Fibroblast of gingiva (primary cell): ENCODE results near the gene EYS.

ENCODE experiments used
- DNase-seq: peaks from one replicate; pipeline ENCODE4 v3.0.0-alpha.2; 2011; ENCODE audit warnings: low read depth

Gene EYS

DNA sequence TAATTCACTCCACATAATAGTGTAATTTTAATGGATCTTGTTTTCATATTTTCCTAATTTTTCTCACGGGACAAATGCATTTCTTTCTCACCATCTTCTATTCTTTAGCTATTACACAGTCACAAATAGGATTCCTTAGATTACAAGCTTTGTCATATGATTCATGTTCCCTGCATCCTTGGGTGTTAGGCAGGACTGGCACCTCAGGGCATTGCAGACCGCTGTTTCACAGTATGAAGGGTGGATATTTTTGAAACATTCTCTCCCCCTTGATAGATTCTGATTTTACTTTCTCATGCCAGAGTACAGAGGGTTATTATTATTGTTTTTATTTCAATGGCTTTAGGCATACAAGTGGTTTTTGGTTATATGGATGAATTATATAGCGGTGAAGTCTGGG, 1469.0 kb downstream of the EYS start:
- DNase-seq: no peak

DNA sequence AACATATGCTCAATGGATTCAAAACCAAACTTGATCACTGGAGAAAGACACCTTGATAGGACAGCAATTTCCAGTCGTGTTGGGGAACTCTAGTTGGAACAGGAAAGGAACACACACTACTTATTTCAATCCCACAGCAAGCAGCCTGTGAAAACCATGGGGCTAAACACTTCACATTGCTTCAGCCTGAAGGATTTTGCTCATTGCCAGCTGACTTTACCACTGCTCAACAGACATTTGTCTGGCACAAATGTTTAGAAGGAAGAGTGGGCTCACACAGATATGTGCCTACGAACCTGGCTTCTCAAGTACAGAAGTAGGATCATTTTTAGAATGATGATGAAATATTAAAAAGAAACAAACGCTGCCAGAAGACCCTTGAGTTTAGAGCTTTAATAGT, 1473.3 kb downstream of the EYS start:
- DNase-seq: no peak

DNA sequence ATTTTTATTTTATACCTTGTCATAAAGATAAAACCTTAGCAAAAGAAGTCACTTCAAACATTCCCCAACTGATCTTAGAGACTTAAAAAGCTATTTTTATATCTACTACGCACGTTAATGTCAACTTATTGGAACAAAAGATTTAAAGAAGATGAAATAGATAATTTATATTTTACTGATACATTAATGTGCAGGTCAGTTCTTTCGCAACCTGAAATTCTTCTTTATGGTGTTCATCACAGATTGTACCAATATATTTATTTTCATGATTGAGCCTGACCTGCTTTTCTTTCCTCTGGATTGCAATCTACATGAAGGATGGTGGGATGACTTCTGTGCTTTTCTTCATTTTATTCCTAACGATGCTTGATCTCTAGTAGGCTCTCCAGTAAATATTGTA, 1475.1 kb downstream of the EYS start:
- no peak for DNase-seq

DNA sequence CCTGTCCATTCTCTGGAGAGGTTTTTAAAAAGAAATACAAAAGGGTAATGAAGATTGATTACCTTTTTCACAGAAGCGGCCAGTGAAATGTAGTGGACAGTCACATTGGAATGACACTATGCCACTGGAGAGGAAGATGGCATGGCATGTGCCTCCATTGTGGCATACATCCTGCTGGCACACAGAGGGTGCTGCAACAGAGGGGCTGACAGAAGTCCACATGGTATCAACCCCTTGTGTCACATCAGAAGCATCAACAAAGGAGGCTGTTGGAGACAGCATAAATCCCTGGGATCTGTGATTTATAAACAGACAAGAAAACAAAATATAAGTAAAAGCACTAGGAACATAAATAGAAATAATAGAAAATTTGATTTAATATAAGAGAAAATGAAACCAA, 1476.5 kb downstream of the EYS start:
- DNase-seq: no peak

DNA sequence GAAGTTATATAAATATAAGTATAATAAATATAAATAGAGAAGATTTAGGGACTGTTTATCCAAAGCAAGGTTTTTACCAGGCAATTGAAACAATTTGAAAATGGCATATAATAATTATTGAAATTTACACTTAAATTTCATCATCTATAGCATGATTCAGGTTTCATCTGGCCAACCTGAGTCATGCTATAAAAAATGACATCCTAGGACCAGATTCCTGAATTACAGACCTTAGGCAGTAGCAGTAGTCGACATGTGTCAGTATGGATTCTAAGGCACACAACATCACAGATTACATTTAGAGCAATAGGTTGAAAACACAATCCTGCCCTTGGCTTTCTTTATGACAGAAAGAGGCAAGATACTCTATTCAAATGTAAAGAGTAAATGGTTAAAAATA, 1479.2 kb downstream of the EYS start:
- no peak for DNase-seq

DNA sequence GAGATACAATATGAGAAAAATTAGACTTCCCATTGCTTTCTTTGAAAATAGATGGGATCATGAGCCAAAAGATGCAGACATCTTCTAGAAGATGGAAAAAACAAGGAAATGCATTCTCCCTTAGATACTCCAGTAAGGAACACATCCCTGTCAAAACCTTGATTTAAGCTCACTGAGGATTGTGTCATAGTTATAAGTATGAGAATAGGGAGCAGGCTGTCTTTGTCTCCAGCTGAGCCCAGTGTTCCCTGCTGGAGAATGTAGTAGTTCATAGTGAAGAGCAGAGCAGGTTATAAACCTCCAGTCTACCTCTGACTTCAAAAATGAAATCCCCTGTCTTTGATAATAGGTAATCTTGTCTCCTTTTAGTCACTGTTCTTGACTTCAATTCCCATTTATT, 1481.5 kb downstream of the EYS start:
- DNase-seq: no peak

DNA sequence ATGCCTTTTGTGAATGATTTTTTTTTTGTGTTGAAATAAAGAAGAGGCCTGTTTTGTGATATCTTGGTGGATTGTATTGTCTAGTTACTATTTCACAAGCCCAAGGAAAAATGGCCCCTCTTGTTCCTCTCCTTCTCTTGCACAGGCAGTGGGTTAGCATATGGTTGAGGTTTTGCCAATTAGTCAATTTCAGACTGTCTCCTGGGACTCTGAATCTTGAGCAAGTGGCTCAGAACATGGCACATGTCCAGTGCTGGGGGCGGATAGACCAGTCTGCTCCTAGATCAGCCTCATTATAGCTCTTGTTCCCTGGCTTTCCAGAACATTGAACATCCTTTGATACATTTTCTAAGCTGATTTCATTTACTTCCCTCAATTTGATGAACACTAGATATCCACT, 1482.2 kb downstream of the EYS start:
- DNase-seq: peak; percentile 76

DNA sequence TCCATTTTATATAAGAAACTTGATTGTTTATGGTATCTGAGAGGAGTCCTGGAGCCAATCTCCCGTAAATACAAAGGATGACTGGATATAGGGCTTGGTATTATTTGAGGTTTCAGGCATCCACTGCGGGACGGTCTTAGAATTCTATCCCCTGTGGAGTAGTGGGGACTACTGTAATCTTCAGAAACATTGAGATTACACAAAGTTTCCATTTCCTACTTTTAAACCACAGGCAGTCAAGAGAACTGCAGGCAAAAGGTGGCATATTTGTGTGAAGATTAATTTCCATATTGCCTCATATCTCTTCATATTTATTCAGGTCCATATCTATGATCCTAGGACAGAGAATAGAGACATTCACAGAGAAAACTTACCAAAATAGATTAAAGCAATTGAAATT, 1485.2 kb downstream of the EYS start:
- DNase-seq: peak; percentile 10

DNA sequence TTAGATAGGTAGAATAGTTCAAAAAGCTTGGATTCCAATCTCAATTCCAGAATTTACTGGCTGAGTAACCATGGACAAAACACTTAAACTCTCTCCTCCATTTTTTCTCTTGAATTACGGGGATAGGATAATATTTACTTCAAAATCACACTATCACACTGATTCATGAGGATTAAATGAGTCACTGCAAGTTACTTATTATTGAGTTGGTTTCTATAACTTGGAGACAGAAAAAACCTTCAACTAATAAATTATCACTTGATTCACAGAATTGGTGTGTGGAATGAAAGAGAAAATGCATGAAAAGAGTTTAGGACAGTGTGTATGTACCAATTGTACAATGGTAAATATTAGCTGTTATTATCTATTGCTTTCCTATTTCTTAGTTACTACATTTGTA, 1486.2 kb downstream of the EYS start:
- DNase-seq: no peak

DNA sequence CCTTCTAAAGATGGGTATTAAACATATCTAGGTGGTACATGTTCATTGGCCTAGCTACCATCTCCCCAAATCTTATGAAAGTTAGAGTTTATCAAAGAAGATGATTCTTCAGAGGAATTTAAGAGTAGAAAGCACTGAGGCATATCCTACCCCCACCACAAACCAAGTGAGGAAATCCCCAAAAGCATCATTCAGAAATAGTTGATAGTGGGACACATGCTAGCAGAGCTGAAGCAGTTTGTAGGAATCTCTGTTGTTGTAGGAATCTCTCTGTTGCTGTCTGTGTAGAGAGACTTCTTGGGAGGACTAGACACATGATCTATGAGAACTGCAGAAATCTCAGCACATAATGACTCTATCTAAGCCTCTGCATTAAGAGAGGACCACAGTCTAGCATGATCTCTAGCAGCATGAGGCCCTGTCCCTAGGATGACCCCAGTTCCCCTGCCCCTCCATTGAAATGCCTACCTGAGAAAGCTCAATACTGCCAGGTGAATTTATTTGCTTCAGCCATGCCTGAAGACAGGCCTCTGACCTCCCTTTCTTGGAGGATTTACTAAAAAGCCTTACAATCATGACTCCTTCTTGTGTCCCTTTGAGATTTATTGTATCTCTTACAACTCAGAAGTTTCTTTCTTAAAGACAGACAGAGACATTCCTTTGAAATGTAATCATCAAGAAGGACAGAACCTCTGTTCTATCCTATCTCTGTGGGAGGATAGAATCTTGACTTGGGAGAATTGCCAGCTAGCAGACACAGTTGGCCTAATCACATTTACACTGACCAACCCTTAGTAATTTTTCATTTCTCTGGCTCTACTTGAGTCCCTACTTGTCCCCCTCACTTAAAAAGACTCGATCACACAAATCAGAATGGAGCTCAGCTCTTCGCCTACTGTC, 1489.1 kb downstream of the EYS start:
- DNase-seq: peak; percentile 1

DNA sequence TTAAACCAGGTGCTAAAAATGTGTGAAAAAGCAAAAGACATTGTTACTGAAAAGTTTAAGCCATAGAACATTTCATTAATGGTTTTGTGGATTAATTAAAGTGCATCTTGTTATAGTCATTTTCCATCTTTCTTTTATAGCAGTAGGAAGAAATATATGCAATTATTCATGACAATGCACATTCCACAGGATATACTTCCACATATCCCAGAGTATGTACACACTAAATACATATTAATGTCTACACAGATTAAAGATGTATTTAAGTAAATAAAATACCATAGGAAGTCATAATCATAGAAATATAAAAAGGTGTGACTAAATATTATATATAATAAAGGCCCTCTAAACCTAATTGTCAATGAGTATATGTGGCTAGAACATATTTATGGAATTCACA, 1492.7 kb downstream of the EYS start:
- DNase-seq: no peak

DNA sequence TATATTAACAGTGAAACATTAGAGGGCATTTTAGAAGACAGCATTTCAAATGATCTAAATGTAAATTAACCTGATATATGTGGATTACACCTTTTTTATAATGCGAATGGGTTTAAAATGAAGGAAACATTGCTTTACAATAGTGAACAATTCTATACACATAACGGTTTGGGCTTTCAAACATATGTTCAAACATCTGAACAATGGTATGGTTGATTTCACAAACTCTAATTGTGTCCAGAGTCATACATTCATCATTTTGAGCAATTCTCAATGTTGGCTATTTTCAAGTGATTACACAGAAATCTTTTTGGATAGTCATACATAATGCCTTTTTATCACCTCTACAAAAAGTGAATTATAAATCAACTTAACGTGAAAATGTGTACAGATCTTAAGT, 1493.3 kb downstream of the EYS start:
- no peak for DNase-seq

DNA sequence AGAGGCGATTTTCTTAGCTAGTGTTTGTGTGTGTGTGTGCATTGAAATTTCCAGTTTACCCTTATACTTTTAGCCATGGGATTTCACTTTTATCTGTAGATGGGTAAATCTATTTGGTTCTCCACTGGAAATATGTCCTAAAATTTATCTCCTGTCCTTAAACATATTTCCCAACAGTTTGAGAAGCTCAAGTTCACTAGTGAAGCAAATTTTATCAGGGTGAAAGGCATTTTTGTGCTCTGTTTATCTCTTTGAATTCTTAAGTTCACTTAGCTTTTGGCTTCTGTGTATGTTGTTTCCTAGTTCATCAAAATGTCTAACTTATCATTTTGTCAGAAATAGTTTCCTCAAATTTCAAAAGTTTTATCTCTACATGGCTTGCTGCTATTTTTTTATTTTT, 1509.8 kb downstream of the EYS start:
- no peak for DNase-seq

DNA sequence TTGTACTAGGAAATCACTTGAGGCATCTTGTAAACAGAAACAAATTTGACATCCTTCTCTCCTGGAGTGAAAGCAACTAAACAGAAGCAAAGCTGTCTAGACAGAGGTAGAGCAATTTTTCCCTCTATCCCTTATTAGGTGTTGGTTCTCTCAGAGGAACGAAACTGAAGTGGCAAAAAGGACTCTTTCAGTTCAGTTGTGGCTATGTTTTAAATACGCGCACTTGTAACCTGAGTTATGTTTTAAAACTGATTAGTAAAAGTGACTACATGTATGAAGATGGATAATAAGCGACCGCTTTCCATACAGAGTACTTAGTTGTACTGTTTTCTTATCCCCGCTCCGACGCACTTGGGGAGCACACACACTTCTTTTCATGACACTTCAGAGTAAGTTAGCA, 1520.4 kb downstream of the EYS start:
- no peak for DNase-seq

DNA sequence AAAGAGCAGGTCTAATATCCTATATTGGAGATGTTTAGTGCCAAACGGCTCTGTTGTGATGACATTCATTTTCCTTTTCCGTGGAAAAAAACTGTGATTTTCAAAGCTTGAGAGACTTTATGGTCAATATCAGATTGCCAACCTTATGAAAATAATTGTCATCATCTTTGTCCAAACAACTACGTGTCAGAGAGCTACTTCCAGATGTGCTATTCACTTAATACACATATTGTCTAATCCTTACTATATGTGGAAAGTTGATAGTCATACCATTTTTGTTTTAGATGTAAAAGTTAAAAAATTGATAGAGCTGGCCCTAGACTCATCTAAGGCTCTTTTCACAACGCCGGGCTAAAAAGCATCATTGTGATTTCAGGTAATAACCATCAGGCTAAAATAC, 1521.4 kb downstream of the EYS start:
- DNase-seq: no peak

DNA sequence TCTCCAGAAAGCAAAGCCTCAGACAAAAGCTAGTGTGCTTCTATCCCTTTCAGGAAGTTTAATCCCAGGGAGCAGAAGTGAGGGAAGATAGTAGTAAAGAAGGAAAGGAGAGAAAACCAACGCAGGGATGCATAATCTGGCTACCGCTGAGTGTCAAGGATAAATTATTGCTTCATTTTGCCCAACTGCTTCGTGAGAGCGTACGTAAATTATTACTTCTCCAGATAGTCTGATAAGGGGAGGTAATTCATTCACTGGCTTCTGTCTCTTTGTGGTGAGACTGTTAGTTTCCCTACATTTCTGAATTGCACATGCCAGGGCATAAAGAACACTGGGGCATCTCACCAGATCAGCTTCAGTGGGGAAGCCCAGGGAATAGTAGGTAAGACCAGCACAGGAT, 1531.7 kb downstream of the EYS start:
- no peak for DNase-seq

DNA sequence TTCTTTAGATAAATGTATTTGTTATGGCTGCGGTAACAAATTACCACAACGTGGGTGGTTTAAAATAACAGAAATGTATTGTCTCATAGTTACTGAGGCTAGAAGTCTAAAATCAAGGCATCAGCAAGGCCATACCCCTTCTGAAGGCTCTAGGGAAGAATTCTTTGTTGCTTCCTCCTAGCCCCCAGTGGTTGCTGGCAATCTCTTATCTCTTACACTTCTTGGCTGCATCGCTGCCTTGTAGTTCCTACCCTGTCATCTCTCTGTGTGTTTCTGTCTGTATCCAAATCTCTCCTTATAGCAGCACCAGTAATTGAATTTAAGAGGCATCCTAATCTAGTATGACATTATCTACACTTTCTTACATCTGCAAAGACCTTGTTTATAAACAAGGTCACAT, 1536.7 kb downstream of the EYS start:
- DNase-seq: no peak

DNA sequence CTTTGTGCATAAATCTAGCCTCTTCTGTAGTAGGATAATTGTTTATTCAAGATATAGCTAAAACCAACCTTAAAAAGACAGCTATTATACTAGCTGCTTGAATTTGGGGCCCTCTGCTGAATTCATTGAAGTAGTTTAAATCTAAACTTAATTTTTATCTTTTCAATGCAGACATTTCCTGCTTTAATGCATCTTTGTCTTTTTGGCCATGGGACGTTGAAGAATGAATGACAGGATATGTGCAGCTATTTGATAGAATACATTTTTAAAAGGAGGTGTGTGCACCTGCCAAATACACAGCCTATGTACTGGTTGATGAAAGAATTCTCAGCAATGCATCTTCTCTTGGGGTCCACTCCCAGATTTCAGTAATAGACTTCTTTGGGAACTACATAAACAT, 1546.5 kb downstream of the EYS start:
- no peak for DNase-seq

DNA sequence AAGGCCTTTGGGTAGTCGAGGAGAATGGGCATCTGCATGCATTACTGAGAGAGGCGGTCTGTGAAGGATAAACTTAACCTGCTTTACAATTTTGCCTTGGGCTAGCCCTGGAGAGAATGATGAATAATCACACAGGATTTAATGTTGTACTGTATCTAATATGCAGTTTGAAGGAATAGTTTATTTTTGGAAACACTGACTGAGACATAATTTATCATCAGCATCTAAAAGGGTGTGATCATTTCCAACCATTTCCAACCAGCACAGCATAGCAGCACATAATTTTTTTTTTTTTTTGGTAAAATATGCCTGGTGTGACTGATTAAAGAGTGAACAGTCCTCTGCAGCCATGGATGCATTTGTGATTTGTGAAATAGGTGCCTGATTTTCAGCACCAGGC, 1552.0 kb downstream of the EYS start:
- no peak for DNase-seq

DNA sequence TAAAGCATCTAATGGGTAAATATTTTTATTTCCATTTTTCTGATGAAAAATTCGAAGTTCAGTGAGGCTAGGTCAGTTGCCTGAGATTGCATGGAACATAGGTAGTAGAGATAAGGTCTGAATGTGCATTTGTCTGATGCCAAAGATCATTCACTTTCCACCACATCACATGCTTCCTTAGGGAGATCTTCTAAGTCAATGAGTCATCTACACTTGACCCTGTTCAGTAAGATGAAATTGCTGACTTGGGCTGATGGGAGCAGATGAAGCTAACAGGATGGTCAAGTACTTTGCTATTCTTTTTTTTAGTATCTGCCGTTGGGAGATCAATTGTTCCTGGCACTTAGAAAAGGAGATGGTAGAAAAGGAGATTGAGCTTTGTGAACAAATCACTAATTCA, 1560.2 kb downstream of the EYS start:
- no peak for DNase-seq

DNA sequence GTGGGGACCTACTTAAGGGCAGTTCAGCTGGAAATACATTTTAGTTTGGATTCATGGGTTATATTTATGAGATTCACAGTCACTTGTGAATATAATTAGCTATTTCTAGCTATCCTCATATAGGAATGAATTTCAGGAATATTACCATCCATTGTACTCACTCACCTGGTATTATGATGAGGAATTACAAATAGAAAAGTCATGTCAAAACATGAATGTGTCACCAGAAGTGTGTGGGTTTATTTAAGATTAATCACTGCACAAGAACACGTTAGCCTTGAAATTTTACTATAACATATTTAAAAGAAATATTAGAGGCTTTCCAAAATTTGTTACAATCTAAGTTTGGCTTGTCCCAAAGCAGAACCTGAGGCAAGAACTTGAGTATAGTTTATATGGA, 1560.9 kb downstream of the EYS start:
- no peak for DNase-seq

DNA sequence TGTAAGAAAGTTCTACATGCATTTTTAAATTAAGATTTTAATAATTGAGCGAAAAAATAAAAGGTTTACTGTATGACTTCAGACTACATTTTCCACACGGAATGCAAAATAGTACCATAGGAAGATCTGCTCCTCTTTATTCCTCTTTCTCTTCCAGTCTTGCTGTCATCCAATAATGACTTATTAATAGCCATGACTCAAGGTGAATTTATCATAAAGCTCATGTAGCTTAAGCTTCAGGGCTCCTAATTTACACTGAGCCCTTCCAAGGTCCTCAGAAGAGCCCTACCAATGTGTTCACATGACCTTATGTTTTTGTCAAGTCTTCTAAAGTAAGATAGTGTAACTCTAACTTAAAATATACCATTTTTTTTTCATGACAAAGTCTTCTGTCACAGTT, 1561.4 kb downstream of the EYS start:
- DNase-seq: no peak

DNA sequence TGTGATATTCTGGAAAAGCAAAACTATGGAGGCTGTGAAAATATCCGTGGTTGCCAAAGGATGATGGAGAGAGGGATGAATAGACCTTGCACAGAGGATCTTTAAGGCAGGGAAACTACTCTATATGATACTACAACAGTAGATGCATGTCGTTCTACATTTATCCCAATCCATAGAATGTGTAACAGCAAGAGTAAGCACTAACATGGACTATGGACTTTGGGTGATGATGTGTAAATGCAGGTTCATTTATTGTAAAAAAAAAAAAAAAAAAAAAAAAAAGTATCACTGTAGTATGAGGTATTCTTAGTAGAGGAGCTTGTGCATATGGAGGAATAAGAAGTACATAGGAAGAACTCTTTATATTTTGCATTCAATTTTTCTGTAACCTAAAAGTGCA, 1563.9 kb downstream of the EYS start:
- no peak for DNase-seq

DNA sequence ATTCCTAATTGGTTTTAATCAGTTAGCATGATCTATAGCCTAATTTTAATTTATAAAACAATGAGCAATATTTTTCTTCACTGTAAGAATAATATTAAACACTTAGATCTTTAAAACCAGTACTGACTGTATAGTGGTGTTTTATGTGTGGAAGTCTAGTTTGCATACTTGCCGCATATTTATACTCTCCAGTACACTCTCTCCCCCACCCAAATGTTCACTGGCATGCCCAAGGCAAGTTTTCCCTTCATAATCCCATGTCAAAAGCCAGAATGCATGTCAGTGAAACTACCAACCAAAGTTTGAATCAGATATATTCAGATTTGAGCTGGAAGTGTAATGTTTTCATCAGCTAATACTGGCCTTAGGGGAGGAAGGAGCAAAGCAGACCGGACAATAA, 1565.3 kb downstream of the EYS start:
- no peak for DNase-seq
